ENCODE results near the gene SMARCA4. TPM values are rescaled to one million over a fixed set of nuclear protein-coding genes. Genes with fewer than 3 reads are reported as not detected.

SMARCA4 gene
- total RNA-seq, 1 donor from 2014 or later, result 92.8 TPM

GRCh38 chr19:11033251-11033650, 72.4 kb downstream of the SMARCA4 start:
- DNase-seq (ENCODE audit: low read depth, low spot score), result no peak

DNA sequence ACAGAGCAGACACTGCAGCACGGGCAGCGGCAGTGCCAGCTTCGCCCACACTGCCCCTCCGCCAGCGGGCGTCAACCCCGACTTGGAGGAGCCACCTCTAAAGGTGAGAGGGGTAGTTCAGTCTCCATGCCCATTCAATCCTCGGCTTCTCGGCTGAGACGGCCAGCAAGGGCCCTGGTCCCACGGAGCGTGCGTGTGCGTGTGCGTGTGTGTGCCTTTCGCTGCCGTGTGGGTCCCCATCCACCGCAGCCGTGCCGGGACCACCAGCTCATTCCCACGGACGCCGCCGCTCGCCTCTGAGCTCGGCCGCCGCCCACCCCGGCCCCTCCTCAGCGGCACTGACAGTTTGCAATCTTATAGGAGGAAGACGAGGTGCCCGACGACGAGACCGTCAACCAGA, 72.9 kb downstream of the SMARCA4 start:
- DNase-seq (ENCODE audit: low read depth, low spot score), result no peak

DNA sequence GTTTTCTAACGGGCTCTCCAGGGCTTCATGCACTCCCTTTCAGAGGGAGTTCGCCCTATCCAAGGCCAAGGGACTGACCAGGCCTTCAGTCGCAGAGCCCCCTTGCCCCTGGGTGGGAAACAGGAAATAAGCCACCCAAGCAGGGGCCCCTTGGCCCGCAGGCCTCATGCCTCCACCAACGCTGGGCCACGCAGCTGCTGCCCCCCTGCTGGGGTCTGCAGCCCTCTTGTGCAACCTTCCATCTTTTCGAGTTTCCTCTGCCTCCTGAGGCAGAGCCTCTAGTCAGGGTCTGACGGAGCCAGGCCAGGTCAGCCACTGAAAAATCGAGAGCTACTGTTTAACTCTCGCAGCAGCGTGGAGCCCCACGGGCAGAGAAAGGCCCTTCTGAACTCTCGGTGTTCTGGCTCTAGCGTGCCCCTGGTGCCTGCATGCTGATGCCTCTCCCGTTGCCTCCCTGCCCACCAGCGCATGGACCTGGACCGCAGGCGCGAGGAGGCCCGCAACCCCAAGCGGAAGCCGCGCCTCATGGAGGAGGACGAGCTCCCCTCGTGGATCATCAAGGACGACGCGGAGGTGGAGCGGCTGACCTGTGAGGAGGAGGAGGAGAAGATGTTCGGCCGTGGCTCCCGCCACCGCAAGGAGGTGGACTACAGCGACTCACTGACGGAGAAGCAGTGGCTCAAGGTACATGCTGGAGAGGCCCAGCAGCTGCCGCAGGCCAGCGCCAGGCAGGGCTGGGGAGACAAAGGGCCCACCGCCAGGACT, 73.8 kb downstream of the SMARCA4 start:
- DNase-seq (ENCODE audit: low read depth, low spot score), result no peak

DNA sequence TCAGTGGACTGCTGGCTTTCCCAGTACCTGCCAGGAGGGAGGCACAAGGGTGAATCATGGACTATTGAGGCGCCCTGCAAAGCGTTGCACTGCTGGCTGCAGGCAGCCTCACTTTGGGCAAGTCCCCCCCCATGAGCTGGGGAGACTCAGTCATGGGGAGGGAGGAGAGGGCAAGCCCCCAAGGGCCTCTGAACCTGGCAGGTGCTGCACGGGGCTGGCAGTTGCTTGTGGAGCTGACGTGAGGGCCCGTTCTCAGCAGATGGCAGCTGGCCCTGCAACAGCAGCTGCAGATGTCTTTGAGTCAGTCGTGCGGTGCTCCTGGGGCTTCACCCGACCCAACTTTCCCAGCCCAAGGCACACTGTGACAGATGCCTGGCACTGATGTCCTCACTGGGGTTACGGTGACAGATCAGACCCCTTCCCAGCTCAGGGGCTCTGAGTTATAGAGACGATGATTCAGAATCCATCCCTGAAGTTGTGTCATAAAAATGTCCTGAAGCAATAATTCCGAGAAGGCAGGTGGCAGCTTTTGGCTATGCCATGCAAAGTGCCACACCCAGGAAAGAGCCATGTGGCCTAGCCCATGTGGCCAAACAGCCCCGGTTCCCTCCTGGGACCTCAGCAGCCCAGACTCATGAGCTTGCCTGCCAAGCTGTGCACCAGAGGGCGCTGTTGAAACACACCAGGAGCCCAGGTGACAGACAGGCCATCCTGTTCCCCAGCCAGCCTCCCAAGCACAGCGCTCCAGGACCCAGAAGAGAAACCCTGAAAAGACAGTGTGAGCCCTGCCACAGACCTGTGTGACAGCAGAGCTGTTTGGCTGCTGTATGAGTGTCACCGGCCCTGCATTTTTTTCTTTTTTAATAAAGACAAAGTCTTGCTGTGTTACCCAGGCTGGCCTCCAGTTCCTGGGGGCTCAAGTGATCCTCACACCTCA, 74.9 kb downstream of the SMARCA4 start:
- peak; percentile 66 for DNase-seq (ENCODE audit: low read depth, low spot score)

- no peak for DNase-seq (ENCODE audit: low read depth, low spot score)
Observed at GRCh38 chr19:11038511-11038910, 77.7 kb downstream of the SMARCA4 start.

- no peak for DNase-seq (ENCODE audit: low read depth, low spot score)
Observed at GRCh38 chr19:11041194-11041593, 80.4 kb downstream of the SMARCA4 start.

GRCh38 chr19:11041966-11042627, 81.3 kb downstream of the SMARCA4 start:
- DNase-seq (ENCODE audit: low read depth, low spot score), result no peak

GRCh38 chr19:11044431-11044830, 83.6 kb downstream of the SMARCA4 start:
- no peak for DNase-seq (ENCODE audit: low read depth, low spot score)

DNA sequence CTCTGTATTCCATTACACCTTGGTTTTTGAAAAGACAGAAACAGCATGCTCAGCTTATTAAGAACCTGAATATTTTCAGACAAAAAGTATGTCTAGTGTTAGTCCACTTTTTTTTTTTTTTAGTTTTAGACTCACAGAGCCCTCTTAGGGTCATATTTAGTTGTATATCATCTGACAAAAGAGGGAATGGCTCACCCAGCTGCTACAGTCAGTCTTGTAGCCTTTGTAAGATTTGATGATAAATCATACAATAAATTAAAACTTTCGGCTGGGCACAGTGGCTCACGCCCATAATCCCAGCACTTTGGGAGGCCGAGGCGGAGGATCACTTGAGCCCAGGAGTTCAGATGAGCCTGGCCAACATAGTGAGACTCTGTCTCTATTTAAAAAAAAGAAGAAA, 84.7 kb downstream of the SMARCA4 start:
- no peak for DNase-seq (ENCODE audit: low read depth, low spot score)

DNA sequence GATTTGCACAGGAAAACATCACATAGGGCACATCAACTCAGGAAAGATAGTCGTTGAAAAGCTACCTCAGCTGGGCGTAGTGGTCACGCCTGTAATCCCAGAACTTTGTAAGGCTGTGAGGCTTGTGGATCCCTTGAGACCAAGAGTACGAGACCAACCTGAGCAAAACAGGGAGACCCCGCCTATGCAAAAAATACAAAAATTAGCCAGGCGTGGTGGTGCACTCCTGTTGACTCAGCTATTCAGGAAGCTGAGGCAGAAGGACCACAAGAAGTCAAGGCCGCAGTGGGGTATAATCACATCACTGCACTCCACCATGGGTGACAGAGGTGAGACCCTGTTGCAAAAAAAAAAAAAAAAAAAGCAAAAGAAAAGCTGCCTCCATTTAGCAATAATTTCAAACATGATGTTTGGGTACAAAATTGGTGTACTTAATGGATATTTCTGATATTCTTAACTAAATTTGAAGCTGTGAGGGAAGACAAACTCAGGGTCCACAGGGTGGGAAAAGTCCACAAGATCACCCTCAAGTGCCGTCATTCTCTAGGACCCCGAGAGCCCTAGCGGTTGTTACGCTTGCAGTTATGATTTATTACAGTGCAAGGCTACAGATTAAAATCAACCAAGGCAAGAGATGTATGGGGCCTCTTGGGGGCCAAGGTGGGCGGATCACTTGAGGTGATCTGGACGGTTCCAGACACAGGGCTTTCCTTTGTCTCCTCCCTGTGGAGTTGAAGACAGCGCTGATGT, 86.0 kb downstream of the SMARCA4 start:
- no peak for DNase-seq (ENCODE audit: low read depth, low spot score)

- no peak for DNase-seq (ENCODE audit: low read depth, low spot score)
Observed at GRCh38 chr19:11047866-11048265, 87.0 kb downstream of the SMARCA4 start.

- DNase-seq (ENCODE audit: low read depth, low spot score), result no peak
Observed at GRCh38 chr19:11050323-11051114, 89.7 kb downstream of the SMARCA4 start.

DNA sequence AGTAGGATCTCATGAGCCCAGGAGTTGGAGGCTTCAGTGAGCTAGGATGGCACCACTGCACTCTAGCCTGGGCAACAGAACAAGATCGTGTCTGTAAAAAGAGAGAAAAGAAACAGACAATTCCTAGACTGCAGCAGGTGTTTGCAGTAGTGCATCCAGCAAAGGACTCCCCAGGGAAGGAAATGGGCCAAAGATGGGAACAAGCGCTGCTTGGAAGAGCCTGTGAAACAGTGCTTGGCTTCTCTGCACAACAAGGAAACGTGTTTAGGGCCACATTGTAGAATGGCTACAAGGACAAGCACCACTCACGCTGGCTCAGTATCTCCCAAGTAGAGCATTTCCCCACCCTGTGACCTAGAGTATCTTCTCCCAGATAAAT, 93.0 kb downstream of the SMARCA4 start:
- DNase-seq (ENCODE audit: low read depth, low spot score), result no peak

GRCh38 chr19:11054200-11054599, 93.4 kb downstream of the SMARCA4 start:
- DNase-seq (ENCODE audit: low read depth, low spot score), result no peak

GRCh38 chr19:11054628-11055027, 93.8 kb downstream of the SMARCA4 start:
- no peak for DNase-seq (ENCODE audit: low read depth, low spot score)

DNA sequence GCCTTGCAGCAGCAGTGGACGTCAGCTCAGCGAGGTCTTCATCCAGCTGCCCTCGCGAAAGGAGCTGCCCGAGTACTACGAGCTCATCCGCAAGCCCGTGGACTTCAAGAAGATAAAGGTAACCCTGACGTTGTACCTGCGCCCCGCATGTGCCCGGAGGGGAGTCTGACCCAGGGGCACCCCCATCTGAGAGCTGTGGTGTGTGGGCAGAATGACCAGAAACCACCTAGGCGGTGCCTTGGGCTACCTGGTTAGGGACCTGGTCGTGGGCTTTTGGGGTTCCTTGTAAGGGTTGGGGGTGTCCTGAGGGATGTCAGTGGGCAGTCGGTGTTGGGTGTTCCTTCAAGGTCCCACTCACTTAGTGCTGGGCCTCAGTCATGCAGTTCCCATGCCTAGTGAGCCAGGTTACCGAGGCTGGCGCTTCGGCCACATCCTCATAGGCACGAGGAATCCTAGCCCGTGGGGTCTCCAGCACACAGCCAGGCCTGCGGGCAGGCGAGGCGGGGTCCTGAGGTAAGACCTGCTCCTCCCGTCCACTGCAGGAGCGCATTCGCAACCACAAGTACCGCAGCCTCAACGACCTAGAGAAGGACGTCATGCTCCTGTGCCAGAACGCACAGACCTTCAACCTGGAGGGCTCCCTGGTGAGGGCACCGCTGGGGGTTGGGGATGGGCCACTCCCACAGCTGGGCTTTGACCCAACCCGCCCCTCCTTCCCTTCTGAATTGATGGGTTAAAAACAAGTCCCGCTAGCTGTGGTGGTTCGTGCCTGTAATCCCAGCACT, 97.6 kb downstream of the SMARCA4 start:
- no peak for DNase-seq (ENCODE audit: low read depth, low spot score)

- DNase-seq (ENCODE audit: low read depth, low spot score), result no peak
Observed at GRCh38 chr19:11059511-11060358, 98.9 kb downstream of the SMARCA4 start.

- DNase-seq (ENCODE audit: low read depth, low spot score), result no peak
Observed at GRCh38 chr19:11061952-11062351, 101.1 kb downstream of the SMARCA4 start.

GRCh38 chr19:11063434-11063833, 102.6 kb downstream of the SMARCA4 start:
- DNase-seq (ENCODE audit: low read depth, low spot score), result no peak

All from pulmonary artery endothelial cell (primary cell).